GM18507 (cell line): ENCODE results near the gene PDE1C.
"Not testable (repeated sequence)": the region's sequence is repeated elsewhere in the genome, so short reads cannot be mapped to it uniquely, and the experiment has no call there.

Source experiments
- DNase-seq: peaks from one replicate; pipeline ENCODE4 v3.0.0; 2011; ENCODE audit warnings: low read depth; ENCODE audit not compliant: insufficient read length; ENCODE audit errors: extremely low spot score
- FAIRE-seq: peaks from 2 replicates; lab custom pipeline; 2011; peaks lifted over from hg19 to GRCh38; lab: Jason Lieb, UNC

Gene PDE1C

GRCh38 chr7:32077806-32078205 lies 7.6 kb upstream of the PDE1C start:
- DNase-seq: no peak
- no peak for FAIRE-seq

- not testable (repeated sequence) for DNase-seq, FAIRE-seq
These were observed 6.6 kb upstream of the PDE1C start for GRCh38 chr7:32076802-32077201.

- DNase-seq: no peak
- FAIRE-seq: no peak
These were observed 5.4 kb upstream of the PDE1C start for GRCh38 chr7:32075612-32076011.

- no peak for DNase-seq
- FAIRE-seq: no peak
These were observed 4.8 kb upstream of the PDE1C start for GRCh38 chr7:32074787-32075585.

GRCh38 chr7:32073533-32073932 lies 3.3 kb upstream of the PDE1C start:
- DNase-seq: no peak
- FAIRE-seq: no peak

GRCh38 chr7:32072397-32072796 lies 2.2 kb upstream of the PDE1C start:
- FAIRE-seq (no peak), DNase-seq (no peak)

- DNase-seq: no peak
- FAIRE-seq: no peak
These were observed 1.4 kb upstream of the PDE1C start for GRCh38 chr7:32071466-32072091.

- DNase-seq (no peak), FAIRE-seq (no peak)
These were observed 179 bp downstream of the PDE1C start for GRCh38 chr7:32070051-32070405.

GRCh38 chr7:32069116-32069650 lies 1.0 kb downstream of the PDE1C start:
- DNase-seq: no peak
- FAIRE-seq: no peak

GRCh38 chr7:32068411-32069101 lies 1.7 kb downstream of the PDE1C start:
- FAIRE-seq: no peak
- no peak for DNase-seq

GRCh38 chr7:32066441-32066840 lies 3.8 kb downstream of the PDE1C start:
- FAIRE-seq (no peak), DNase-seq (no peak)

GRCh38 chr7:32063614-32064013 lies 6.6 kb downstream of the PDE1C start:
- FAIRE-seq (no peak), DNase-seq (no peak)

- FAIRE-seq (peak; percentile 36), DNase-seq (no peak)
These were observed 8.1 kb downstream of the PDE1C start for GRCh38 chr7:32062150-32062549.

- FAIRE-seq (no peak), DNase-seq (no peak)
These were observed 8.9 kb downstream of the PDE1C start for GRCh38 chr7:32061346-32061745.

- FAIRE-seq (no peak), DNase-seq (no peak)
These were observed 10.8 kb downstream of the PDE1C start for GRCh38 chr7:32059289-32060011.

- FAIRE-seq (no peak), DNase-seq (no peak)
These were observed 12.2 kb downstream of the PDE1C start for GRCh38 chr7:32058002-32058401.

GRCh38 chr7:32056767-32057166 lies 13.4 kb downstream of the PDE1C start:
- no peak for DNase-seq
- FAIRE-seq: no peak

- no peak for DNase-seq
- no peak for FAIRE-seq
These were observed 17.0 kb downstream of the PDE1C start for GRCh38 chr7:32053204-32053603.

GRCh38 chr7:32051128-32051527 lies 19.1 kb downstream of the PDE1C start:
- FAIRE-seq (no peak), DNase-seq (no peak)

- DNase-seq: no peak
- no peak for FAIRE-seq
These were observed 20.6 kb downstream of the PDE1C start for GRCh38 chr7:32049599-32049998.
